ENCODE results near the gene ABI3. TPM values are rescaled to one million over a fixed set of nuclear protein-coding genes. Genes with fewer than 3 reads are reported as not detected.

The ABI3 gene
- total and polyA plus RNA-seq, 9 of the 15 experiments (the other 6 are each of a cell fraction or from before 2014, with no cell fraction given), result not detected

DNA sequence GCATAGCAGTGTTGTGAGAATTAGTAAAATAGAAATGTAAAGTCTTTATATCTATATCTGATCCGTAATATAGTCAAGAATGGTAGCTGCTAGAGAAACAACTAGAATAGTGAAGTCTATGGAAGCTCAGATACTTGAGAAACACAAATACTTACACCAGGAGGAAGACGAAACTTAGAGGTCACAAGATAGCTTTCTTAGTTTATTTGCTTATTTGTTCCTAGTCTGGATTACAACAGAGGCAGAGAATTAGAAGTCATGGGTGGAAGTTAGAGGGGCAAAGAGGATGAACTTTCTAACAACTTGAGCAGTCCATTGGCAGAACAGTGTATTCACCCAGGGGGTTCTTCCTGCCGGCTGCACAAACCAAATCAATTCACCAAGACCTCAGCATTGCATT, 14.0 kb upstream of the ABI3 start (continued):
- TF ChIP-seq, protein P1, sequence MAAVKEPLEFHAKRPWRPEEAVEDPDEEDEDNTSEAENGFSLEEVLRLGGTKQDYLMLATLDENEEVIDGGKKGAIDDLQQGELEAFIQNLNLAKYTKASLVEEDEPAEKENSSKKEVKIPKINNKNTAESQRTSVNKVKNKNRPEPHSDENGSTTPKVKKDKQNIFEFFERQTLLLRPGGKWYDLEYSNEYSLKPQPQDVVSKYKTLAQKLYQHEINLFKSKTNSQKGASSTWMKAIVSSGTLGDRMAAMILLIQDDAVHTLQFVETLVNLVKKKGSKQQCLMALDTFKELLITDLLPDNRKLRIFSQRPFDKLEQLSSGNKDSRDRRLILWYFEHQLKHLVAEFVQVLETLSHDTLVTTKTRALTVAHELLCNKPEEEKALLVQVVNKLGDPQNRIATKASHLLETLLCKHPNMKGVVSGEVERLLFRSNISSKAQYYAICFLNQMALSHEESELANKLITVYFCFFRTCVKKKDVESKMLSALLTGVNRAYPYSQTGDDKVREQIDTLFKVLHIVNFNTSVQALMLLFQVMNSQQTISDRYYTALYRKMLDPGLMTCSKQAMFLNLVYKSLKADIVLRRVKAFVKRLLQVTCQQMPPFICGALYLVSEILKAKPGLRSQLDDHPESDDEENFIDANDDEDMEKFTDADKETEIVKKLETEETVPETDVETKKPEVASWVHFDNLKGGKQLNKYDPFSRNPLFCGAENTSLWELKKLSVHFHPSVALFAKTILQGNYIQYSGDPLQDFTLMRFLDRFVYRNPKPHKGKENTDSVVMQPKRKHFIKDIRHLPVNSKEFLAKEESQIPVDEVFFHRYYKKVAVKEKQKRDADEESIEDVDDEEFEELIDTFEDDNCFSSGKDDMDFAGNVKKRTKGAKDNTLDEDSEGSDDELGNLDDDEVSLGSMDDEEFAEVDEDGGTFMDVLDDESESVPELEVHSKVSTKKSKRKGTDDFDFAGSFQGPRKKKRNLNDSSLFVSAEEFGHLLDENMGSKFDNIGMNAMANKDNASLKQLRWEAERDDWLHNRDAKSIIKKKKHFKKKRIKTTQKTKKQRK (IDR thresholded peaks at IDR 0.05; ENCODE audit: borderline replicate concordance, low read depth, low read length), result no peak
- TF ChIP-seq RBM34 (IDR thresholded peaks at IDR 0.05; ENCODE audit: borderline replicate concordance, insufficient read depth, low read length), result no peak

DNA sequence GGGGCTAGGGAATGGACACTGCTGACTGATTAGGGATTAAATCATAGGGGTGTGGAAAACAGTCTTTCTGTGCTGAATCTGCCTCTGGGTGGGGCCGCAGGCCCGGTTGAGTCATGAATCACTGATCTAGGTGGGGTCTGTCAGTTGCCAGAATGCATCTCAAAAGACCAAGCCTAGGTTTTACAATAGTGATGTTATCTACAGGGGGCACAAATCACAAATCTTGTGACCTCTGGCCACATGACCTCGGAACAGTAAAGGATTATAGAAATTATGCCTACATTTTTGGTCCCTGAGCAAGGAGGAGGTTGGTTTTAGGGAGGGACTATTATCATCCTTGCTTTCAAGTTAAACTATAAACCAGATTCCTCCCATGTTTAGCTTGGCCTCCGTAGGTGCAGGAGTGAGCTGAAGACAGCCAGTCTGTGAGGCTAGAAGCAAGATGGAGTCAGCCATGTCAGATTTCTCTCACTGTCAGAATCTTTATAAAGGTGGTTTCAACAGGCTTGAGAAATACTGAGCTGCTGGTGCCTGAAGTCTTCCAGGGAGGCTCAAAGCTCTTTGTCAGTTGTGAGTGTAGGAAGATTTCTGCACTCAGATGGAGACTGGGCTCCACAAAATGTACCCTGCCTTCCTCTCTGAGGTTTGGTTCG, 13.0 kb upstream of the ABI3 start:
- ChIA-PET CTCF (ENCODE audit: low intra/inter-chr PET ratio) (no interaction called here), POLR2A (no interaction called here)
- 5% methylated on average over 5 of the region's 5 CpGs for WGBS (ENCODE audit: insufficient coverage, low coverage, missing lambda C conversion rate)
- Histone ChIP-seq H3K36me3 (ENCODE audit: control insufficient read depth, insufficient read depth, low read length) (no peaks in the 10 kb centered on the region), H2AFZ (ENCODE audit: low read depth, low read length) (no peak overlapping the region), H3K9ac (ENCODE audit: insufficient read depth in 1 of 2, low read depth in 2 of 2, low read length in 2 of 2) (no peak overlapping the region), H3K27ac (ENCODE audit: extremely low read depth, low read depth, low read length) (no peak overlapping the region), H3K9me1 (ENCODE audit: control insufficient read depth, insufficient read depth, low read length) (no peaks in the 10 kb centered on the region), H4K20me1 (replicated peaks; ENCODE audit: control insufficient read depth, insufficient read depth, low read length) (no peaks in the 10 kb centered on the region), H3K79me2 (ENCODE audit: control insufficient read depth, insufficient read depth, low read length) (no peaks in the 10 kb centered on the region), H3K27me3 (ENCODE audit: control insufficient read depth in 2 of 2, insufficient read depth in 2 of 2, low read length in 2 of 2) (peaks cover 2 to 11% of the 10 kb centered on the region in 2 experiments; a peak in 3 of 5 replicates), H3K4me2 (ENCODE audit: insufficient read depth, low read length) (no peak overlapping the region), H3K9me3 (replicated peaks; ENCODE audit: control insufficient read depth, insufficient read depth, low read depth, low read length) (no peaks in the 10 kb centered on the region), H3K4me3 (no peak overlapping the region), H3K4me1 (replicated peaks in 1 of 2; ENCODE audit: control insufficient read depth in 2 of 2, insufficient read depth in 2 of 2, low read length in 2 of 2) (peaks cover 4 to 7% of the 10 kb centered on the region in 2 experiments; a peak in 3 of 5 replicates)
- intact Hi-C loops (cut with micrococcal nuclease) (no loop called here), in situ Hi-C loops (cut with MboI) (no loop called here)
- FAIRE-seq (no peak), DNase-seq (ENCODE audit: extremely low read depth in 1 of 4, low spot score in 3 of 4) (peak in 1 of 4 experiments; percentile 9), ATAC-seq (no peak)
- BruUV-seq (replicated peaks), result no TSS peak
- TF ChIP-seq PHB2 (IDR thresholded peaks at IDR 0.05; ENCODE audit: low read depth) (no peak), RBM22 (IDR thresholded peaks at IDR 0.05; ENCODE audit: low read depth, low read length, poor library complexity, severe bottlenecking) (no peak), POLR3G (IDR thresholded peaks at IDR 0.05; ENCODE audit: extremely low read depth, insufficient read length, insufficient replicate concordance) (no peak), ZC3H4 (CRISPR knock-in tag; IDR thresholded peaks at IDR 0.05; ENCODE audit: borderline replicate concordance) (no peak)
- TF ChIP-seq, protein P2, sequence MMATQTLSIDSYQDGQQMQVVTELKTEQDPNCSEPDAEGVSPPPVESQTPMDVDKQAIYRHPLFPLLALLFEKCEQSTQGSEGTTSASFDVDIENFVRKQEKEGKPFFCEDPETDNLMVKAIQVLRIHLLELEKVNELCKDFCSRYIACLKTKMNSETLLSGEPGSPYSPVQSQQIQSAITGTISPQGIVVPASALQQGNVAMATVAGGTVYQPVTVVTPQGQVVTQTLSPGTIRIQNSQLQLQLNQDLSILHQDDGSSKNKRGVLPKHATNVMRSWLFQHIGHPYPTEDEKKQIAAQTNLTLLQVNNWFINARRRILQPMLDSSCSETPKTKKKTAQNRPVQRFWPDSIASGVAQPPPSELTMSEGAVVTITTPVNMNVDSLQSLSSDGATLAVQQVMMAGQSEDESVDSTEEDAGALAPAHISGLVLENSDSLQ (IDR thresholded peaks at IDR 0.05), result 0 out of 2 replicates have a peak, but pooled peaks have one; percentile 15
- TF ChIP-seq, protein P3, sequence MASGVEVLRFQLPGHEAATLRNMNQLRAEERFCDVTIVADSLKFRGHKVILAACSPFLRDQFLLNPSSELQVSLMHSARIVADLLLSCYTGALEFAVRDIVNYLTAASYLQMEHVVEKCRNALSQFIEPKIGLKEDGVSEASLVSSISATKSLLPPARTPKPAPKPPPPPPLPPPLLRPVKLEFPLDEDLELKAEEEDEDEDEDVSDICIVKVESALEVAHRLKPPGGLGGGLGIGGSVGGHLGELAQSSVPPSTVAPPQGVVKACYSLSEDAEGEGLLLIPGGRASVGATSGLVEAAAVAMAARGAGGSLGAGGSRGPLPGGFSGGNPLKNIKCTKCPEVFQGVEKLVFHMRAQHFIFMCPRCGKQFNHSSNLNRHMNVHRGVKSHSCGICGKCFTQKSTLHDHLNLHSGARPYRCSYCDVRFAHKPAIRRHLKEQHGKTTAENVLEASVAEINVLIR (CRISPR knock-in tag; IDR thresholded peaks at IDR 0.05), result no peak
- TF ChIP-seq, protein P4, sequence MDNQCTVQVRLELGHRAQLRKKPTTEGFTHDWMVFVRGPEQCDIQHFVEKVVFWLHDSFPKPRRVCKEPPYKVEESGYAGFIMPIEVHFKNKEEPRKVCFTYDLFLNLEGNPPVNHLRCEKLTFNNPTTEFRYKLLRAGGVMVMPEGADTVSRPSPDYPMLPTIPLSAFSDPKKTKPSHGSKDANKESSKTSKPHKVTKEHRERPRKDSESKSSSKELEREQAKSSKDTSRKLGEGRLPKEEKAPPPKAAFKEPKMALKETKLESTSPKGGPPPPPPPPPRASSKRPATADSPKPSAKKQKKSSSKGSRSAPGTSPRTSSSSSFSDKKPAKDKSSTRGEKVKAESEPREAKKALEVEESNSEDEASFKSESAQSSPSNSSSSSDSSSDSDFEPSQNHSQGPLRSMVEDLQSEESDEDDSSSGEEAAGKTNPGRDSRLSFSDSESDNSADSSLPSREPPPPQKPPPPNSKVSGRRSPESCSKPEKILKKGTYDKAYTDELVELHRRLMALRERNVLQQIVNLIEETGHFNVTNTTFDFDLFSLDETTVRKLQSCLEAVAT (IDR thresholded peaks at IDR 0.05), result no peak
- TF ChIP-seq, protein P5, sequence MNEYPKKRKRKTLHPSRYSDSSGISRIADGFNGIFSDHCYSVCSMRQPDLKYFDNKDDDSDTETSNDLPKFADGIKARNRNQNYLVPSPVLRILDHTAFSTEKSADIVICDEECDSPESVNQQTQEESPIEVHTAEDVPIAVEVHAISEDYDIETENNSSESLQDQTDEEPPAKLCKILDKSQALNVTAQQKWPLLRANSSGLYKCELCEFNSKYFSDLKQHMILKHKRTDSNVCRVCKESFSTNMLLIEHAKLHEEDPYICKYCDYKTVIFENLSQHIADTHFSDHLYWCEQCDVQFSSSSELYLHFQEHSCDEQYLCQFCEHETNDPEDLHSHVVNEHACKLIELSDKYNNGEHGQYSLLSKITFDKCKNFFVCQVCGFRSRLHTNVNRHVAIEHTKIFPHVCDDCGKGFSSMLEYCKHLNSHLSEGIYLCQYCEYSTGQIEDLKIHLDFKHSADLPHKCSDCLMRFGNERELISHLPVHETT (CRISPR knock-in tag; conservative IDR thresholded peaks at IDR 0.05 in 1 of 2, IDR thresholded peaks at IDR 0.05 in 1 of 2), result 0 out of 4 replicates have a peak, but pooled peaks of 1 of the 2 experiments have one; percentile 40

Measured in K562 (cell line).